H1 (cell line): Measurements from ENCODE around the gene GLRA2. TPM values are rescaled to one million over a fixed set of nuclear protein-coding genes. Genes with fewer than 3 reads are reported as not detected.

ENCODE experiments used
- CHD7 ChIP-seq: fragments of 300-600 bp; sonication (generic); IDR thresholded peaks from 2 replicates; pipeline ENCODE4 v1.7.1; 2012; ENCODE audit warnings: low read length, moderate library complexity, mild to moderate bottlenecking, inconsistent platforms; ENCODE audit not compliant: insufficient replicate concordance
- HDAC2 ChIP-seq, 2 experiments: fragments of 300-600 bp in 1 of 2; sonication (generic) in 1 of 2; IDR thresholded peaks; 2 replicates each; pipeline ENCODE4 v1.6.1; 2011 to 2012; ENCODE audit warnings: low read depth in 2 of 2, low read length in 2 of 2, mild to moderate bottlenecking in 2 of 2, moderate library complexity in 2 of 2, borderline replicate concordance in 1 of 2, inconsistent platforms in 1 of 2
- NRF1 ChIP-seq: IDR thresholded peaks from 2 replicates; pipeline ENCODE4 v1.6.1; 2011; ENCODE audit warnings: mild to moderate bottlenecking, low read depth, low read length, improper control_type of control experiment
- POLR2A ChIP-seq, 2 experiments: IDR thresholded peaks; 1 replicate in 1 of 2; 2 replicates in 1 of 2; pipeline ENCODE4 v1.6.1; 2011; ENCODE audit warnings: low read depth in 2 of 2, low read length in 2 of 2, mild to moderate bottlenecking in 2 of 2; ENCODE audit errors: control extremely low read depth in 1 of 2
- TAF1 ChIP-seq: IDR thresholded peaks from 2 replicates; pipeline ENCODE4 v1.6.1; 2011; ENCODE audit warnings: mild to moderate bottlenecking, low read depth, low read length
- polyA plus RNA-seq, 7 experiments: library from polyadenylated mRNA; depleted of rRNA in 3 of 7; stranded (reverse) in 5 of 7; unstranded in 2 of 7; fragments of >200 nt in 5 of 7; fragments of 200-250 nt in 2 of 7; gene quantifications; 1 replicate in 5 of 7; 2 replicates in 1 of 7; 4 replicates in 1 of 7; pipeline versions ENCODE4 v1.2.1 to v1.2.3, GENCODE V29; 2011 to 2013; ENCODE audit warnings: missing spikeins in 2 of 7, mixed read lengths in 2 of 7
- total RNA-seq: library from RNA; stranded (reverse); fragmentation: NEBNext Ultra II Directional; extraction: Animal tissue kit (Norgen Biotek cat#: 25700); gene quantifications from 2 replicates; pipeline ENCODE4 v1.2.1, GENCODE V29; 2021
- TF ChIP-seq, protein P1 (sequence below), 3 experiments: IDR thresholded peaks; 1 replicate in 2 of 3; 2 replicates in 1 of 3; pipeline versions ENCODE4 v1.5.1 to v1.6.1; 2011; ENCODE audit warnings: low read length in 3 of 3, mild to moderate bottlenecking in 3 of 3, inconsistent platforms in 2 of 3, low read depth in 1 of 3, moderate library complexity in 1 of 3; ENCODE audit not compliant: insufficient read depth in 1 of 3; ENCODE audit errors: control extremely low read depth in 1 of 3

The GLRA2 gene
- total and polyA plus RNA-seq, 2 of the 8 experiments (the other 6 are each of a cell fraction or from before 2014, with no cell fraction given): not detected

DNA sequence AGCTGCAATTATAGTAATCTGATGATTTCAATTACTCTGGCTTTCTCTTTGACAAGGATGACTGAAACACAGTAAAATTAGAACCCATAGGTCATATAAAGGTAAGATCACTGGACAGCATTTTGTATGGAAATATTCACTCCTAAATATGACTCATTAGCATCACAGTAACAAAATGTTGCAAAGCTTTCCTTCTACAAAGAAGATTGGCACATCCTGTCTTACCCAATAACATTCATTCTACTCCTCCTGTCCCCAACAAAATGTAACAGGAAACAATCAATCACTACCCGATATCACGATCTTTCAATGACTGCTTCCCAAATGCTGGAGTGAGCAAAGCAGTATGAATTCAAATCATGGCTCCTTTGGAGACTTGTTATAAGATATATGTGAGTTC lies 248.2 kb downstream of the GLRA2 start (continued):
- TF ChIP-seq HDAC2 (IDR thresholded peaks at IDR 0.05; ENCODE audit: borderline replicate concordance in 1 of 2, low read depth in 2 of 2, low read length in 2 of 2): no peak
- TF ChIP-seq CHD7: no peak
- TF ChIP-seq TAF1: no peak
- TF ChIP-seq POLR2A (IDR thresholded peaks at IDR 0.05; ENCODE audit: control extremely low read depth in 1 of 2, low read depth in 2 of 2, low read length in 2 of 2): no peak
- TF ChIP-seq, protein P1, sequence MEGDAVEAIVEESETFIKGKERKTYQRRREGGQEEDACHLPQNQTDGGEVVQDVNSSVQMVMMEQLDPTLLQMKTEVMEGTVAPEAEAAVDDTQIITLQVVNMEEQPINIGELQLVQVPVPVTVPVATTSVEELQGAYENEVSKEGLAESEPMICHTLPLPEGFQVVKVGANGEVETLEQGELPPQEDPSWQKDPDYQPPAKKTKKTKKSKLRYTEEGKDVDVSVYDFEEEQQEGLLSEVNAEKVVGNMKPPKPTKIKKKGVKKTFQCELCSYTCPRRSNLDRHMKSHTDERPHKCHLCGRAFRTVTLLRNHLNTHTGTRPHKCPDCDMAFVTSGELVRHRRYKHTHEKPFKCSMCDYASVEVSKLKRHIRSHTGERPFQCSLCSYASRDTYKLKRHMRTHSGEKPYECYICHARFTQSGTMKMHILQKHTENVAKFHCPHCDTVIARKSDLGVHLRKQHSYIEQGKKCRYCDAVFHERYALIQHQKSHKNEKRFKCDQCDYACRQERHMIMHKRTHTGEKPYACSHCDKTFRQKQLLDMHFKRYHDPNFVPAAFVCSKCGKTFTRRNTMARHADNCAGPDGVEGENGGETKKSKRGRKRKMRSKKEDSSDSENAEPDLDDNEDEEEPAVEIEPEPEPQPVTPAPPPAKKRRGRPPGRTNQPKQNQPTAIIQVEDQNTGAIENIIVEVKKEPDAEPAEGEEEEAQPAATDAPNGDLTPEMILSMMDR (IDR thresholded peaks at IDR 0.05; ENCODE audit: control extremely low read depth in 1 of 3, insufficient read depth in 1 of 3, low read depth in 1 of 3, low read length in 3 of 3): no peak
- TF ChIP-seq NRF1: no peak
